Hippocampal formation (tissue), 2 donors: ENCODE data around the gene CPED1.
"Not testable (repeated sequence)": the region's sequence is repeated elsewhere in the genome, so short reads cannot be mapped to it uniquely, and the experiment has no call there.

ENCODE experiments used
- DNase-seq, 2 donors: peaks; one replicate each; lab custom pipeline; 2025; lab: John Stamatoyannopoulos, UW

CPED1 gene

DNA sequence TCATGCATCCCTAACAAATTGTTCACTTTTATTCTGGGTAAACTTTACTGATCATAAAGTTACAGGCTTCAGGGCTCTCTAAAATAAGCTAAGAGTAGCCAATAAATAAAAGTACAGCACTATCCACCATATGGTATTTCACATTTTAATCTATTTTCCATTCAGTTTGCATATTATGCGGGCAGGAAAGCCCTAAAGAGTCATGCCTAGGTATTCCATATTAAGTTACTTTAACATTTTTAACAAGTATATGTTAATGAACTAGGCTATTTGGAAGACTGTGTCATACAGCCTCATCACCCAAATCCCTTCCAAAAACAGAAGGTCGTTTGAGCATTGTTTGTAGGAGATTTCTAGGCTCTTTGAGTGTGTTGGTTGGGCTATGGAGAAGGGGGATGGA, 106.3 kb downstream of the CPED1 start:
- no peak for DNase-seq

DNA sequence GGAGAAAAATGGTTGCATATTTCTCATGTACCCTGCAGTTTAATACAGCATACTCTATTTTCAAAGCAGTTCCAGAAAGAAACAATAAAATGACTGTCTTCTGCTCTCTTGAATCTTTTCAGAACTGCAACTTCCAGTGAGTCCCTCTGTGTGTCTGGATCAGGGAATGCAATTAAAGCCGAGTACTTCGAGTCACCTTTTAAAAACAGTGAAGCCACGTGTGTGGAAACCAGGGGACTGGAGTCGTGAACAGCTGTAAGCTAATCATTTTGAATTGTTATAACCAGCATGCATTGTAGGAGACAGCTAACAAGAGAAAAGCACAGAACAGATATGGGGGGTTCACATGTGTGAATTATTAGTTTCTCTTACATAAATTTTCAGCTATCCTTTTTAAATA, 109.1 kb downstream of the CPED1 start:
- no peak for DNase-seq

DNA sequence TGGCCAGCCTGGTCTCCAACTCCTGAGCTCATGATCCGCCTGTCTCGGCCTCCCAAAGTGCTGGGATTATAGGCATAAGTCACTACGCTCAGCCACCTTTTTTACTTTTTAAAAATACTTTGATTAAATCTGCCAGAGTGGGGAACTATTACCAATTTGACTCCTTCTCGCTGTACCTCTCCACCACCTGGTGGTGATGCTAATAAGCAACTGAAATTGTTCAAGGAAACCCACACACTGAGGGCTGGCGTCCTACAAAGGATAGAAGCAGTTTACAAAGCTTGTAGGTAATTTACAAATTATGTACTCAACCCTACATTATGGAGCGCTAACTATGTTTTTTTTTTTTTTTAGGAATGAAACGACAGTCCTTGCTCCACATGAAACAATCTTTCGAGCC, 111.1 kb downstream of the CPED1 start:
- DNase-seq, result no peak

DNA sequence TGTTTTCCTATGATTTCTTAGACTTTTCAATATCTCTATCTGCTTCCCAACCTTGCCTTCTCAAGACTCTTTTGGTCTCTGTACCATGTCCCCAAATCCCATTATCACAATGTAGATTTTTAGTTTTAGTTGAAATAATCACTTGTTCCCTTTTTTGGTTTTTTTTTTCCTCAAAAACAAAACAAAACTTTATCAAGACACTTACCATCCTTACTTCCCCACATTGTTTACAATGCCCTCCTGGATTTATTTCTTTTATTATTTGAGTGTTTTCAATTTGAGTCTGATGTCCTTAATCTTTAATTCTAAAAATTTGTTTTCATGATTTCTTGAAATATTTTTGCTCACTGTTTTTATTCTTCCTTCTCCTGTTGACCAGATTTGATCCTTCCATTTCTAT, 112.6 kb downstream of the CPED1 start:
- no peak for DNase-seq

DNA sequence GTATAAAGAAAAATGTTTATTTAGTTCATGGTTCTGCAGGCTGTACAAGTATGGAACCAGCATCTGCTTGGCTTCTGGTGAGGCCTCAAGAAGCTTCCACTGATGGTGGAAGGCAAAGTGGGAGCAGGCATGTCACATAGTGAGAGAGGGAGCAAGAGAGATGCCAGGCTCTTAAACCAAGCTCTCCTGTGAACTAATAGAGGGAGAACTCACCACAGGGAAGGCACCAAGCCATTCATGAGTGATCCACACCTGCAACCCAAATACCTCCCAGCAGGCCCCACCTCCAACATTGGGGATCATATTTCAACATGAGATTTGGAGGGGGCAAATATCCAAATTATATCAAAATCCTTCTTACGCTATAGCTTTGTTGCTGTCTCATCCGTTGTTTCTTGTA, 113.1 kb downstream of the CPED1 start:
- DNase-seq, result no peak

DNA sequence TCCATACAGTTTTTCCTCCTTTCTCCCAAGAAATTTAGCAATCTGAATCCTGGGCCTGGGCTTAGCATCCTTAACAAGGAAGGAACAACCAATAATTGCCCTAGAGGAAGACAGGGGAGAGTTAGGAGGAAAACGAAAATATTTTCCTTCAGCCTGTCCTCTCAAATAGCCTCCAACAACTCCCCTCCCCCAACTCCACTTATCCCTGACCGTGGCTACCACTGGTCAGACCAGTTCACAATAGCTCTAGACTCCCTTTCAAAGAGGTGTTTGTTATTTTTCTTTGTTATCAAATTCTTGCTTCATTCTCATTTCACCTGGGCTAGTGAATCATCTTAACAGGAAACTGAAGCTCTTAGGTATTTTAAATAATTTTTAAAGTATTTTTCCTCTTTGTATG, 114.1 kb downstream of the CPED1 start:
- no peak for DNase-seq

DNA sequence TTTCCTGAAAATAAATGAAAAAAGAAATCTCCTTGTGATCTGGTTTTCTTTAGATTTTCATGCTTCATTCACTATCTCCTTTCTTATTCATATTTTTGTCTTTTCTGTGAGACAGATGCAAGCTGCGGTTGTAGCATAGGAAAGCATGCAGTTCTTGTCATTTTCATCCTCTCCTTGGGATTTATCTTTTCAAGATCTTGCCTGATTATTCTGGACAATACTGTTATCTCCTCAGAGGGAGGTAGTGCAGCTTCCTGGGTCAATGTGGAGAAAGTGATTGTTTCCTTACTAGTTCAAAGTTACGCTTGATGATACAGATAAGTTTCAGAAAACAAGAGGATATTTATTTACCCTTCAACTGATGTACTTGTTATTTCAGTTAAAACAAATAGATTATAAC, 114.6 kb downstream of the CPED1 start:
- no peak for DNase-seq

DNA sequence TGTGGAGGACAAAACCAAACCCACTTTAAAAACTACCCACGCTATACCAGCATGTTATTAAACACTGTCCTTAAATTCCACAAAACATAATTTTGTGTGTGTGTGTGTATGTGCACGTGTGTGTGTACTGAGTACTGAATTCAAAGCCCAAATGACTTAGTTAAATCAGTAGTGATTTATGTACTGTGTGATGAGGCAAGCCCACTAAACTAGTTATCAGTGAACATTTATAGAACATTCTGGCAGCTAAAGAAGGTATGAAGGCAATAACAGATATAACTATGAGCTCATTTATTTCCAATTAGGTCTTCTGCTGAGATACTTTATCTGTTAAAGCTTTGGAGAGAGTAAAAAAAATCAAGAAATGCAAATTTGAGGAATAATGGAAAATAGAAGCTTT, 115.1 kb downstream of the CPED1 start:
- no peak for DNase-seq

DNA sequence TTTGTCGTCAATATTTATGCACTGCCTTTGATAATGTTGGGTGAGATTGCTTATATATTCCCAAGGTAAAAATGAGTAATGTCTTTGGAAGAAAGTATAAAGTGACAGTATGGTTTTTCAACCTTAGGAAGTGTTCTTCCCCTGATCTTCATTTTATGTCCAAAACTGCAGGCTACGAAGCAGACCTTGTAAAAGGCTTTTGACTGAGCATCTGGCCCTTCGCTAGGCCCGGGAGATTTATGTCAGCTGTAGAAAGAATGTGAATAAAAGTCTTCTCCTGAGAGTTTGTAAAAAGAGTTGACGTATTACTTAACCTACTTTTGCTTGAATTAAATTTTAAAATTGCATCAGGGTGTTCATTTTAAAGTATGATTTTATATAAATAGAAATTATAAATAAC, 116.8 kb downstream of the CPED1 start:
- DNase-seq, result no peak

DNA sequence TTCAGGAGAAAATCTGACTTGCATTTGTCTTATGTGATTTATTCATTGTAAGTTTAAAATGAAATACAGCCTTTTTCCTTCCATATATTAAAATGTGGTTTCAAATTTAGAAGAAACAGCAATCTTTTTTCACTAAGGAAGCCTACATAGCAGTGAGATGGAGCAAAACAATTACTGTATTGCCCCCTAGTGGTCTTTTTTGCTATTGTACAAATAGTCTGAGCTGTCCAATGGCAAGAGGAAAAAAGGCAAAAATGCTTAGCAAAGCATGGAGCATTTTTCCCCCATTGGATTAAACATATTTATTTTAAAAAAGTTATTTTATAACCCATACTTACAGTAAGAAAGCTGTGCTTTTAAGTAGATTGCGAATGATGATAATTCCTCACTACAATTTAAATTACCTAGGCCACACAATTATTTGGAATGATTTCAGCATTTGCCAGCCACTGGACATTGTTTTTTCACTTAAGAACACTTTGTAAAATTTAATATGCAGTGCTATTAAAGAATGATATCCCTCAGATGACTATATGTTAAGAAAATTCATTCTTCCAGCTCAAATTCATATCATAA, 119.5 kb downstream of the CPED1 start:
- DNase-seq, result peak in 1 of 2 donors; percentile 78

DNA sequence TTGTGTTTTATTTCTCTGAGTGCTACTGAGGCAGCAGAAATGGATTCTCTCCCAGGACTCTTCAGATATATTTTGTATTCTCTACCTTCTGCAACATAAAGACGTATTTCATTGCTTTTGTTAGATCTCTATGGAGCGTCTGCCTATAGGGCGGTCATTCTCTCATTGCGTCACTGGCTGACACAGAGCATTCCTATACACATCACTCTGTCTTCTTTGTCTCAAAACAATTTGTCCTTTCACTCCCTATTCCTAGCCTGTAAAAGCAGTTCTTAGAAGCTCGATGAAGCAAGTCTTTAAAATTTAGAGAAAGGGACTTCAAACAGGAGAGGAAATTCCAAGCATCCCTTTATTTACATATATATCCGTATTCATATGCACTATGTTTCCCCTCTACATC, 120.6 kb downstream of the CPED1 start:
- no peak for DNase-seq

DNA sequence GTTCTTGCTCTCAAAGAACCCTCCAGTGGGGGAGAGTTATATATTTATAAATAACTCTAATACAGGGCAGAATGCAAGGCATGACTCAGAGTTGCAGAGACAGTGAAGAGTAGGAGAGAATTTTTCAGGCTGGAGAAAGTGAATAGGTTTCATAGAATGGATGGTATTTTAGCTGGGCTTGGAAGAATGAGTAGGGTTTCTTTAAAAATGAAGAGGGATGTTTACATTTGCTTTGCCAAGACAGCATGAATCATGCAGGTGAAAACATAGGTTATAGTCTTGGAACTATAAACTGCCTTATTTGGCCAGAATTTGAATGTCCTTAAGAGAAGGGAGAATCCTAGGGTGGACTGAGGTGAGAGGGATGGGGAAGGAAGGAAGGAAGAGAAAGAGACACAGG, 124.8 kb downstream of the CPED1 start:
- no peak for DNase-seq

DNA sequence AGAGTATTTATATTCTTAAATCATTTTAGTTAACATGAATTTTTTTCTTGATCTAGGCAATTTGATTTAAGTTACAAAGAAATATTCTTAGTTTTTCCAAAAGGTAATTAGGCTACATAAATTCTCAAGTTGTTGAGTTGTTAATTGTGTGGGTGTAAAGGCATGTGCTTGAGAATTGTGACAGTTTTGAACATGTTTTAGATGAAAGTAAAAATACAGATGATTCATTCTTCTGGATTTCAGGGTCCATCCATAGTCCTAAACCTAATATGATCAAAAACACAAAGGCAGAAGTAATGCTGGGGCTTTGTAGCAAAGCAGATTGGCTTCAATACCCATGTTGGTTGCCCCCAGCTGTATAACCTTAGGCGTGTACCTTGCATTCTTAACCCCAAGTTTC, 127.9 kb downstream of the CPED1 start:
- no peak for DNase-seq

DNA sequence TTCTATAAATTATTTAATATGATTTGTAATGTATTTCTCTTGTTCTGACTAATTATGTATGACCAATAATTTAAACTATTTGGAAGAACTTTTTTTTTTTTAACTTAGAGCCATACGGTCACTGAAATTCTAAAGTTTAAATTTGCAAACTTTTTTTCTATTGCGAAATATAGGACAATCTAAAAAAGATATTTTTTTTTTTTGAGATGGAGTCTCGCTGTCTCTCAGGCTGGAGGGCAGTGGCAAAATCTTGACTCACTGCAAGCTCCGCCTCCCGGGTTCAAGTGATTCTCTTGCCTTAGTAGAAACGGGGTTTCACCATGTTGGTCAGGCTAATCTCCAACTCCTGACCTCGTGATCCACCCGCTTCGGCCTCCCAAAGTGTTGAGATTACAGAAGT, 130.5 kb downstream of the CPED1 start:
- no peak for DNase-seq

DNA sequence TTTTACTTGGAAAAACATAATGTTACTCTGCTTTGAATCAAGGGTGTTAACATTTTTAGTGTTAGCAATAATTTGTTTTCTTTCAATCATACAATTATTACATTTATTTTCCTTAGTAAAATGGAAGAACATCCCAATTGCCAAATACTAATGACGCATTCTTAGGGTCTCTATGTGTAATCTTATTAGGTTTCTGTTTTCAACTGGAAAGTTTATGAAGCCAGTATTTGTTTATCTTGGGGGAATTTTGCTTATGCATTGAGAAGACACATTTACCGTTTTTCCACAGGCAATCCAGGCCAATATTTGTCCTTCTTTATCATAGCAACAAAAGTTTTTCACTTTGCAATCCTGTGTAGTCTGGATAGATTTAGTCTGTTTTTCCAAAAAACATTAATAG, 134.5 kb downstream of the CPED1 start:
- no peak for DNase-seq

DNA sequence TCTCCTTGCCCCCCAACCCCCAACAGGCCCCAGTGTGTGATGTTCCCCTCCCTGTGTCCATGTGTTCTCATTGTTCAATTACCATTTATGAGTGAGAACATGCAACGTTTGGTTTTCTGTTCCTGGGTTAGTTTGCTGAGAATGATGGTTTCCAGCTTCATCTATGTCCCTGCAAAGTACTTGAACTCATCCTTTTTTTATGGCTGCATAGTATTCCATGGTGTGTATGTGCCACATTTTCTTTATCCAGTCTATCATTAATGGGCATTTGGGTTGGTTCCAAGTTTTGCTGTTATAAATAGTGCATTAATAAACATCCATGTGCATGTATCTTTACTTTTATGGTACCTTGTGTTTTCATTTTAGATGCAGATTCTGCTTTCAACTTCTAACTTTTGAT, 136.9 kb downstream of the CPED1 start:
- DNase-seq, result not testable (repeated sequence)

DNA sequence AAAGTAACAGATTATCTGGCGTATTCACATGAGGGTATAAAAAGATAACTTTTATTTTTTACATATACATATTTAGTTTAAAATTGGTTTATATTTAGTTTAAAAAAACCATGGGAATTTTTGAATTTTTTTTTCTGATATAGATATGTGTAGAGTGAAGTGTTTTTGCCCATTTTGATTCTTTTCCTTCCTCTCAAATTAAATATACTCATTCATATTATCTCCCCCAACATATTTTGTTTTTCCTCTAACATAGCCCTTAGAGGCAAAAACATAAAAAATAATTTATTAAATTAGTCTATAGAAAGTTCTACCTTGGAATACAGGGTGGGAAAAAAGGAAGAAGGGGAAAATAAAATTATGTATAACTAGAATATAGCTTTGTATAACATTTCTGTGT, 137.7 kb downstream of the CPED1 start:
- DNase-seq, result no peak

DNA sequence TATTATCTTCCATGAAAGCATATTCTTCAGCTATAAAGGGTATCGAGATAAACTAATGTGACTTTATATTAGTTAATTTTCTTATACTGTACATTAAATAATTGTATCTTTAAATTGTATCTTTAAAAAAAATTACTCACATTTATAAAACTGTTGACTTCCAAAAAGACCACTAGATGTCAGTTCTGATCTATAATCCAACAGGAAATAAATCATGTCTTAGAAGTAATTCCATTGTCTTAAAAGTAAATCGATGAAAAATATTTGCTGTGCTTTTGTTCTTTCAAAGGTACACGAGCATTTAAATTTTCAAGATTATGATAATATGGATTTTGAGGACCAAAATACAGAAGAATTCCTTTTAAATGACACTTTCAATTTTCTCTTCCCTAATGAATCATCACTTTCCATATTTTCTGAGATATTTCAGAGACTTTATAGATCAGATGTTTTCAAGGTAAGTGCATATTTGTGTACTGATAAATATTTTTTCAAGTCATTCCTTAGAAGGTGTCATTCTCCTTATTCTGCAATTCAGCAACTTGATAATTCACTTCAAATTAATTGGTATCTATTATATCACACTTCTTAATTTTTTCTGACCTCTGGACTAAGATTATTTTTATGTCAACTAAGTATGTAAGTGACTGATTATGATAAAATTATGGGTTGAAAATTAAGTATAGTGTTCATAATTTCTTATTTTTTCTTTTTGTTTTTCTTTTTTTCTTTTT, 138.5 kb downstream of the CPED1 start:
- peak in 1 of 2 donors; percentile 5 for DNase-seq

DNA sequence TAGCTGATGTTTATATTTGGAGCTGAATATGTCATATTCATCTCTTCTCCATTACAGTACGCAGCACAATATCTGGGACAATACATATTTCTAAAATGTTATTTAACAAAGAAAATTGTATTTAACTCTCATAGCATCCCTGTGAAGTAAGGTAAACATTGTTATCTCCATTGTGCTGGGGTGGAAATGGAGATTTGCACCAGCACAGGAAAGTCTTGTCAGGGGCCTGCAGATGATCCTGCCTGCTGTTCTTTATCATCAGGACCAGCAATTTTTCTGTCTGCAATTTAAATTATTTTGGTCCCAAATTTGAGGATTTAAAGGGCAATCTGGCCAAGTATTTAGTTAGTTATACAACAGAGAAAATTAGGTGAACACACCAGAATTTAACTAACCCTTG, 144.4 kb downstream of the CPED1 start:
- no peak for DNase-seq

DNA sequence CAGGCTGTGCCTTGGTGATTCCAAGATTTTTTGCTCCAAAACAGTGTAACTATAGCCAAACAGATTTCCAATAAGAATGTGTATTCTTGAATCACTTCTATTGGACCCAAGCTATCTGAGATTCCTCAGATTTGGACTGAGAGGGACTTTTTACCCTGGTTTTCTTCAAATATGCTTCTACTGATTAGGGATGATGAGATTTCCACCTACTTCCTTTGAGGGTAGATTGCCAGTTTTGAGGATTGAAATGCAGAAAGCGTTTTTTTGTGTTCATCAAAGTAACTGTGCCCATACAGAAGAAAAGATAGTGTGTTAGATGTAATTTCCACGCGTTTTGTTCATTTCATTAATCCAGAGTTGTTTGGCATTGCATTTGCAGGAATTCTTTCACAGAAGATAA, 144.9 kb downstream of the CPED1 start:
- no peak for DNase-seq

DNA sequence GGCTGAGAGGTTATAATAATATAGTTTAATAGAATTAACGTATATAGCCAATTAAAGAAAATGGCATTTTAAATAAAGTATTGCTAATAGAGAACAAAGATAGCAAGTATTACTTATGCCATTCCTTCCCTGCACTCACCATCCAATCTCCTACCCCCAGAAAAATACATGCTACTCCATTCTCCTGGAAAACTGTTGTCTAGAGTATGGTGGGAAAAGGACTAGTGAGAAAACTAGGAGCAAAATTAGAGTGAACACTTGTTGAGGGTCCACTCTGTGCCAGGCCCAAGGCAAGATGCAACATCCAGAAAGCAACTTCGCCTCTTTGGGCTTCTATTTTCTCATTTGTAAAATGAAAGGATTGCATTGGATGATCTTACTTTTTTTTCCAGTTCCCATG, 149.1 kb downstream of the CPED1 start:
- DNase-seq, result no peak

DNA sequence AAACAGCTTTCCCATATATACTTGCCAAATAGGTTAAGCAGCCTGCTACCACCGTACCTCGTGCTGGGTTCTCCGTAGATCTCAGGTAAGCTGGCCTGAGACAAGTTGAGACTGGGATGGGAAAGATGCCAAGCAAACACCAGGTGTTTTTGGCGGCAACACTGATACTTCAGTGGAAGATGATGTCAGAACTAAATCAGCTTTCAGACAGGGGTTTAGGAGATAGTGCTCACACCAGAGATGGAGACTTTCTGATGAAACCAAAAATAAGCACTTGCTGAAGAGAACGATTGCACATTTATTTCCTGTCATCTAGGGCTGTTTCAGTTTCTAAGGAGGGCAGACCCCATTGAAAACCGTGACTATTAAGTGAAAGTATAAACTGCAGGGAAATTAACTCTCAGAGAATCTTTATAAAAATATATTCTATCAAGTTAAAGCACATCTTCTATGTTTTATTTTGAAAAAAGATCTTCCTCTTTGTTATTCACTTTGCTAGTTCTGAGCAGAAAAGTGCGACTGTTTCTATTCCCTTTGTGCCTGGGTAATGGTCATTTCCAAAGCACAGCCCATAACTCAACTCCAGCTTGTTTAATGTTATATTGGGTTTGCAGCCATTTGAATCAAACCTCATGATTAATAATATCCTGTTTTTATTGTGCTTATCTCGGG, 149.9 kb downstream of the CPED1 start:
- DNase-seq, result no peak

DNA sequence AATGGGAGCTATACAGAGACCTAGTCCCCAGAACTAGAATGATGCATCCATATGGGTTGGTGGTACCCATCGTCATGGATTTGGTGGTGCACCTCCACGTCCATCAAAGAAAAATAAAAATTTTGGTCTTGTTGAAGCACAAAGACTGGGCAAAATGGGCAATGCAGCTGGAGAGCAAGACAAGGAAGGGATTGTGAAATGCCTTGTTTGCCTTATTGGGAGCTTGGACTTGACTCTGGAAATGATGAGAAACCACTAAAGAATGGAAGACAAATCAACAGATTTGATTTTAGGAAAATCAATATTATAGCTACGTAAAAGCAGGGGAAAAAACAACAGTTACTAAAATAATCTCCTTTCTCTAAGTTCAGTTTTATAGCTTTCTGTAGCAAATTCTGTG, 150.9 kb downstream of the CPED1 start:
- no peak for DNase-seq

DNA sequence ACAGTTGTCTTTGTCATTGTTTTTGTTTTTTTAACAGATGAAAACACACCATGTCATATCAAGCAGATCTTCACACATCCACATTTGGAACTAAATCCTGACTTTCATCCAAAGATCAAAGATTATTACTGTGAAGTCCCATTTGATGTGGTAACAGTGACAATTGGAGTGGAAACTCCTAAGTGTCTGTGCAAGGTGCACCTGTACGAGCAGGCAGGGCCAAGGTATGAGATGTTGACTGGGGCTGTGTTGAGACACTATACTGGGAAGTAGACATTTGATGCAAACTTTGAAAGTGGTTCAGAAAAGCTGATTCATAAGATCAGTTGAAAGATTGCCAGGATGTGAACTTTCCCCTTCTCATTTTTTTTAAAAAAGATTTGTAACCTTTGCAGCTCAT, 152.3 kb downstream of the CPED1 start:
- DNase-seq, result no peak
